IMR-90 (cell line): ENCODE results near the gene ARMH2. TPM values are rescaled to one million over a fixed set of nuclear protein-coding genes. Genes with fewer than 3 reads are reported as not detected.
A peak's percentile ranks its signal among the peaks of the same experiment; 100 is the strongest.

Experiments
- ATAC-seq: fragments of 200-7000 bp; cut with Tn5 transposase; 2 replicates; pipeline ENCODE4 v1.9.1; 2020; ENCODE audit warnings: low read depth, mild to moderate bottlenecking, moderate library complexity
- BruUV-seq: library from RNA; stranded (reverse); fragments of 400-500 nt; replicated peaks from 2 replicates; lab custom pipeline; 2021; lab: Mats Ljungman, UMichigan
- CTCF ChIA-PET: fragments of 300-600 bp; formaldehyde crosslinking; extraction: SDS; loops from one replicate; lab custom pipeline; 2021; ENCODE audit warnings: antibody characterized with exemption; lab: Yijun Ruan, JAX
- POLR2A ChIA-PET: fragments of 300-600 bp; sonication (Branson Sonifier 250); formaldehyde crosslinking; loops from one replicate; lab custom pipeline; 2022; ENCODE audit warnings: antibody characterized with exemption; ENCODE audit not compliant: unreplicated experiment; lab: Charles Lee
- DNase-seq: peaks from one replicate; pipeline ENCODE4 v3.0.0; 2013
- H2AFZ ChIP-seq: replicated peaks from 2 replicates; pipeline ENCODE3; 2013; ENCODE audit warnings: low read length, mild to moderate bottlenecking; ENCODE audit not compliant: poor library complexity
- H2AK5ac ChIP-seq: 2 replicates; pipeline ENCODE4 v1.6.1; 2013; ENCODE audit warnings: low read depth, low read length, inconsistent platforms
- H2AK9ac ChIP-seq: replicated peaks from 2 replicates; pipeline ENCODE3; 2013; ENCODE audit warnings: mild to moderate bottlenecking, low read depth, low read length, moderate library complexity; ENCODE audit not compliant: poor library complexity
- H2BK120ac ChIP-seq: 2 replicates; pipeline ENCODE4 v1.6.1; 2013; ENCODE audit warnings: low read depth, low read length, inconsistent platforms
- H2BK15ac ChIP-seq: 3 replicates; pipeline ENCODE4 v1.6.1; 2013; ENCODE audit warnings: low read depth, low read length, inconsistent platforms
- H2BK20ac ChIP-seq: 2 replicates; pipeline ENCODE4 v1.6.1; 2013; ENCODE audit warnings: low read depth, mild to moderate bottlenecking, inconsistent platforms, low read length, moderate library complexity
- H2BK5ac ChIP-seq: 2 replicates; pipeline ENCODE4 v1.6.1; 2013; ENCODE audit warnings: mild to moderate bottlenecking, low read depth, low read length, inconsistent platforms; ENCODE audit not compliant: poor library complexity, severe bottlenecking
- H3K14ac ChIP-seq: replicated peaks from 2 replicates; pipeline ENCODE4 v1.6.1; 2013; ENCODE audit warnings: low read depth, low read length, inconsistent platforms
- H3K18ac ChIP-seq: 2 replicates; pipeline ENCODE4 v1.6.1; 2013; ENCODE audit warnings: low read depth, low read length, control low read depth
- H3K23ac ChIP-seq: 2 replicates; pipeline ENCODE4 v1.6.1; 2013; ENCODE audit warnings: low read depth, low read length, inconsistent platforms
- H3K27ac ChIP-seq: 2 replicates; pipeline ENCODE4 v1.5.1; 2013; ENCODE audit warnings: mild to moderate bottlenecking, control low read depth, low read length; ENCODE audit not compliant: insufficient read depth
- H3K27me3 ChIP-seq: 2 replicates; pipeline ENCODE4 v1.6.1; 2013; ENCODE audit warnings: low read length; ENCODE audit not compliant: control insufficient read depth, insufficient read depth
- H3K36me3 ChIP-seq: 2 replicates; pipeline ENCODE4 v1.6.1; 2013; ENCODE audit warnings: low read length, mixed read lengths; ENCODE audit not compliant: control insufficient read depth, insufficient read depth
- H3K4ac ChIP-seq: 2 replicates; pipeline ENCODE4 v1.6.1; 2013; ENCODE audit warnings: low read depth, low read length, inconsistent platforms
- H3K4me1 ChIP-seq: 2 replicates; pipeline ENCODE4 v1.6.1; 2013; ENCODE audit warnings: low read length, mixed read lengths; ENCODE audit not compliant: control insufficient read depth, insufficient read depth
- H3K4me2 ChIP-seq: 2 replicates; pipeline ENCODE4 v1.6.1; 2013; ENCODE audit warnings: low read depth, mild to moderate bottlenecking, control low read depth, low read length, moderate library complexity
- H3K4me3 ChIP-seq: 2 replicates; pipeline ENCODE4 v1.5.1; 2013; ENCODE audit warnings: low read depth, mild to moderate bottlenecking, control low read depth, low read length, moderate library complexity; ENCODE audit not compliant: insufficient read depth
- H3K56ac ChIP-seq: 2 replicates; pipeline ENCODE4 v1.6.1; 2013; ENCODE audit warnings: low read length, inconsistent platforms; ENCODE audit not compliant: insufficient read depth; ENCODE audit errors: extremely low read depth
- H3K79me1 ChIP-seq, 2 experiments: 2 replicates each; pipeline ENCODE4 v1.6.1; 2013; ENCODE audit warnings: low read length in 2 of 2, inconsistent platforms in 1 of 2, low read depth in 1 of 2
- H3K9ac ChIP-seq: 2 replicates; pipeline ENCODE4 v1.6.1; 2013; ENCODE audit warnings: low read depth, low read length, control low read depth
- H3K9me1 ChIP-seq: 2 replicates; pipeline ENCODE4 v1.6.1; 2013; ENCODE audit warnings: low read length, inconsistent platforms; ENCODE audit not compliant: insufficient read depth
- H3K9me3 ChIP-seq: 2 replicates; pipeline ENCODE4 v1.6.1; 2013; ENCODE audit warnings: low read length; ENCODE audit not compliant: control insufficient read depth, insufficient read depth
- H4K20me1 ChIP-seq: 2 replicates; pipeline ENCODE4 v1.6.1; 2013; ENCODE audit warnings: low read length, inconsistent platforms; ENCODE audit not compliant: insufficient read depth
- H4K5ac ChIP-seq: 2 replicates; pipeline ENCODE4 v1.6.1; 2013; ENCODE audit warnings: mild to moderate bottlenecking, low read depth, low read length, control low read depth
- H4K8ac ChIP-seq, 2 experiments: 2 replicates each; pipeline ENCODE4 v1.6.1; 2013; ENCODE audit warnings: low read depth in 2 of 2, low read length in 2 of 2, control low read depth in 1 of 2, inconsistent platforms in 1 of 2
- H4K91ac ChIP-seq: 2 replicates; pipeline ENCODE4 v1.6.1; 2013; ENCODE audit warnings: low read depth, low read length, inconsistent platforms; ENCODE audit not compliant: insufficient read depth
- BHLHE40 ChIP-seq: fragments of 150-350 bp; IDR thresholded peaks from 2 replicates; pipeline ENCODE4 v1.6.1; 2016; ENCODE audit warnings: mild to moderate bottlenecking, low read depth, low read length
- CEBPB ChIP-seq: IDR thresholded peaks from 2 replicates; pipeline ENCODE4 v1.6.1; 2012; ENCODE audit warnings: low read depth, low read length, improper control_type of control experiment
- CHD1 ChIP-seq: IDR thresholded peaks from 2 replicates; pipeline ENCODE4 v1.6.1; 2012; ENCODE audit warnings: low read depth, low read length, improper control_type of control experiment
- CTCF ChIP-seq: conservative IDR thresholded peaks from 2 replicates; pipeline ENCODE4 v1.5.1; 2012; ENCODE audit warnings: mild to moderate bottlenecking, low read depth, low read length, improper control_type of control experiment
- ELK1 ChIP-seq: fragments of 150-350 bp; IDR thresholded peaks from 2 replicates; pipeline ENCODE4 v1.6.1; 2016; ENCODE audit warnings: low read depth, mild to moderate bottlenecking, low read length, moderate library complexity, borderline replicate concordance
- FOS ChIP-seq: fragments of 150-350 bp; IDR thresholded peaks from 2 replicates; pipeline ENCODE4 v1.6.1; 2016; ENCODE audit warnings: low read depth, low read length
- MAFK ChIP-seq: IDR thresholded peaks from 2 replicates; pipeline ENCODE4 v1.6.1; 2012; ENCODE audit warnings: low read depth, low read length, improper control_type of control experiment
- MXI1 ChIP-seq: IDR thresholded peaks from 2 replicates; pipeline ENCODE4 v1.6.1; 2012; ENCODE audit warnings: low read depth, mild to moderate bottlenecking, low read length, moderate library complexity, borderline replicate concordance
- NFE2L2 ChIP-seq: fragments of 150-350 bp; IDR thresholded peaks from 2 replicates; pipeline ENCODE4 v1.6.1; 2016; ENCODE audit warnings: low read depth, mild to moderate bottlenecking, low read length
- POLR2A ChIP-seq: IDR thresholded peaks from 2 replicates; pipeline ENCODE4 v1.6.1; 2012; ENCODE audit warnings: mild to moderate bottlenecking, low read depth, low read length
- RAD21 ChIP-seq: IDR thresholded peaks from 2 replicates; pipeline ENCODE4 v1.6.1; 2012; ENCODE audit warnings: low read length, improper control_type of control experiment
- RCOR1 ChIP-seq: IDR thresholded peaks from 2 replicates; pipeline ENCODE4 v1.6.1; 2012; ENCODE audit warnings: mild to moderate bottlenecking, low read length, improper control_type of control experiment; ENCODE audit not compliant: insufficient replicate concordance
- RFX5 ChIP-seq: IDR thresholded peaks from 2 replicates; pipeline ENCODE4 v1.8.0; 2012; ENCODE audit warnings: low read depth, mild to moderate bottlenecking, low read length, moderate library complexity
- SMC3 ChIP-seq: fragments of 150-350 bp; IDR thresholded peaks from 2 replicates; pipeline ENCODE4 v1.6.1; 2016; ENCODE audit warnings: low read depth, mild to moderate bottlenecking, antibody characterized with exemption, low read length, moderate library complexity
- USF2 ChIP-seq: fragments of 150-350 bp; IDR thresholded peaks from 2 replicates; pipeline ENCODE4 v1.6.1; 2017; ENCODE audit warnings: mild to moderate bottlenecking, antibody characterized with exemption, low read length, low read depth
- WGBS, 2 experiments: methylation state at CpG; one replicate each; pipeline versions ENCODE4 v1.1.5 to v1.1.7; 2013; ENCODE audit warnings: missing lambda C conversion rate in 2 of 2; ENCODE audit not compliant: insufficient read length in 1 of 2; ENCODE audit errors: extremely low coverage in 2 of 2; 5-methylcytosine and 5-hydroxymethylcytosine counted together
- dilution Hi-C: fragments of 300-500 bp; cut with HindIII; formaldehyde crosslinking; loops from one replicate; pipeline ENCODE4 v1.14.3; 2018; ENCODE audit warnings: low sequenced_read_pairs; ENCODE audit not compliant: unreplicated experiment
- in situ Hi-C: fragments of 300-500 bp; cut with MboI; formaldehyde crosslinking; loops from 3 replicates; pipeline ENCODE4 v1.14.3; 2019; ENCODE audit warnings: low sequenced_read_pairs, inconsistent platforms, mixed read lengths
- intact Hi-C: fragments of 100-400 bp; cut with micrococcal nuclease; formaldehyde crosslinking; loops from 2 replicates; pipeline ENCODE4 v1.10.0; 2022
- polyA plus RNA-seq, 3 experiments: library from polyadenylated mRNA; depleted of rRNA; stranded (reverse); fragments of >200 nt; gene quantifications; 2 replicates each; pipeline ENCODE4 v1.2.3, GENCODE V29; 2012; ENCODE audit warnings: low replicate concordance in 1 of 3
- total RNA-seq: library from RNA; depleted of rRNA; stranded (reverse); fragments of >200 nt; gene quantifications from 2 replicates; pipeline ENCODE4 v1.2.3, GENCODE V29; 2012

Gene ARMH2
- total and polyA plus RNA-seq, 2 of the 4 experiments (the other 2 are of a cell fraction), result not detected

- in situ Hi-C loops, result loop anchor here (5.0 kb wide), 1 partner anchor 56 kb away; no protein-coding TSS in a partner anchor
Measured at GRCh38 chr6:24768361-24768760, 30.4 kb downstream of the ARMH2 start.

More at GRCh38 chr6:24768361-24768760, 30.4 kb downstream of the ARMH2 start:
- Histone ChIP-seq H2AK9ac (no peak overlapping the region), H2BK120ac (no peak overlapping the region), H3K9me3 (no peaks in the 10 kb centered on the region), H3K9me1 (no peaks in the 10 kb centered on the region; the same call in 1 of the 2 replicates), H3K4me1 (peaks cover 2% of the 10 kb centered on the region; the same call in 1 of the 2 replicates), H3K27me3 (no peaks in the 10 kb centered on the region), H2AK5ac (no peak overlapping the region), H3K14ac (no peak overlapping the region), H3K9ac (no peak overlapping the region), H3K27ac (no peak overlapping the region), H2BK15ac (no peak overlapping the region), H2BK20ac (no peak overlapping the region), H3K4me3 (no peak overlapping the region), H3K4me2 (no peak overlapping the region), H2BK5ac (no peak overlapping the region), H4K8ac (no peak overlapping the region), H3K36me3 (no peaks in the 10 kb centered on the region), H4K20me1 (no peaks in the 10 kb centered on the region), H4K91ac (no peak overlapping the region), H3K18ac (no peak overlapping the region), H3K56ac (no peak overlapping the region), H3K79me1 (no peaks in the 10 kb centered on the region), H4K5ac (no peak overlapping the region), H3K23ac (no peak overlapping the region), H3K4ac (no peak overlapping the region), H2AFZ (no peak overlapping the region)
- BruUV-seq, result no TSS peak
- DNase-seq, result peak; percentile 3
- no peak for TF ChIP-seq NFE2L2
- TF ChIP-seq ELK1, result no peak
- TF ChIP-seq RFX5, result no peak
- no peak for TF ChIP-seq MAFK
- TF ChIP-seq MXI1, result no peak
- TF ChIP-seq BHLHE40, result no peak
- TF ChIP-seq SMC3, result no peak
- no peak for TF ChIP-seq RCOR1
- no peak for TF ChIP-seq RAD21
- no peak for TF ChIP-seq POLR2A
- TF ChIP-seq CHD1, result no peak
- no peak for TF ChIP-seq CTCF
- TF ChIP-seq CEBPB, result no peak
- TF ChIP-seq USF2, result no peak
- TF ChIP-seq FOS, result no peak
- ATAC-seq, result no peak
- dilution Hi-C loops, result no loop called here
- POLR2A ChIA-PET, result no interaction called here
- WGBS, 2 experiments, result no CpG with 5 or more reads among the region's 5 CpGs
- CTCF ChIA-PET, result no interaction called here
- intact Hi-C loops, result loop anchor here (10.0 kb wide), 1 partner anchor 484 kb away; no protein-coding TSS in a partner anchor
